ENCODE data around the gene SMIM35. TPM values are rescaled to one million over a fixed set of nuclear protein-coding genes. Genes with fewer than 3 reads are reported as not detected.

The SMIM35 gene
- polyA plus RNA-seq, 1 of the 3 experiments (the other 2 are of a cell fraction), result not detected

- no peak overlapping the region for H3K4me3 ChIP-seq (ENCODE audit: low read depth in 2 of 2, low read length in 1 of 2)
- no peaks in the 10 kb centered on the region for H3K4me1 ChIP-seq (ENCODE audit: control insufficient read depth in 1 of 2, insufficient read depth in 2 of 2, low read depth in 1 of 2, low read length in 1 of 2)
- peaks cover 36% of the 10 kb centered on the region for H3K27me3 ChIP-seq (ENCODE audit: insufficient read depth)
- no peaks in the 10 kb centered on the region for H4K20me1 ChIP-seq (ENCODE audit: insufficient read depth)
- no peak for DNase-seq
- no peaks in the 10 kb centered on the region for H3K79me2 ChIP-seq (ENCODE audit: insufficient read depth)
- H2AFZ ChIP-seq (ENCODE audit: low read depth), result no peak overlapping the region
- no peak overlapping the region for H3K9ac ChIP-seq
- no peaks in the 10 kb centered on the region for H3K9me2 ChIP-seq
- CTCF ChIA-PET, result interaction anchor here (0.6 to 4.2 kb wide), 6 partner anchors 9 to 220 kb away, joined by 3 to 14 read pairs (median 6); no protein-coding TSS in a partner anchor
- no peaks in the 10 kb centered on the region for H3K9me3 ChIP-seq
- no peak overlapping the region for H3K4me2 ChIP-seq
- no peaks in the 10 kb centered on the region for H3F3A ChIP-seq (replicated peaks; ENCODE audit: insufficient read depth)
- POLR2A ChIA-PET, result no interaction called here
- no peak overlapping the region for H3K27ac ChIP-seq (ENCODE audit: low read depth in 2 of 2, low read length in 1 of 2)
- 54% methylated on average over 10 of the region's 10 CpGs for WGBS (ENCODE audit: low lambda C conversion rate)
- no peaks in the 10 kb centered on the region for H3K36me3 ChIP-seq (replicated peaks in 1 of 2; ENCODE audit: control insufficient read depth in 1 of 2, insufficient read depth in 2 of 2, low read length in 1 of 2)
- TF ChIP-seq SIN3A (IDR thresholded peaks at IDR 0.05; ENCODE audit: borderline replicate concordance, low read depth, low read length), result no peak
- no peak for TF ChIP-seq ELF1 (IDR thresholded peaks at IDR 0.05)
- TF ChIP-seq TEAD4 (IDR thresholded peaks at IDR 0.05; ENCODE audit: borderline replicate concordance, insufficient read depth), result no peak
- no peak for TF ChIP-seq SMC3 (IDR thresholded peaks at IDR 0.05; ENCODE audit: low read depth, low read length)
- no peak for TF ChIP-seq ZBTB33 (IDR thresholded peaks at IDR 0.05; ENCODE audit: borderline replicate concordance, low read depth)
- TF ChIP-seq MEF2A (IDR thresholded peaks at IDR 0.05; ENCODE audit: borderline replicate concordance, low read depth), result no peak
- no peak for TF ChIP-seq CHD2 (IDR thresholded peaks at IDR 0.05; ENCODE audit: low read length, partially characterized antibody)
- TF ChIP-seq TCF12 (IDR thresholded peaks at IDR 0.05), result no peak
- TF ChIP-seq MXI1 (IDR thresholded peaks at IDR 0.05; ENCODE audit: low read depth, low read length), result no peak
- no peak for TF ChIP-seq FOXJ3 (CRISPR knock-in tag; IDR thresholded peaks at IDR 0.05)
- no peak for TF ChIP-seq GATA2 (CRISPR knock-in tag; IDR thresholded peaks at IDR 0.05)
- TF ChIP-seq EZH2phosphoT487 (IDR thresholded peaks at IDR 0.05; ENCODE audit: borderline replicate concordance, low read depth), result no peak
These were observed 47.1 kb upstream of the SMIM35 start for GRCh38 chr11:118133816-118134215.

GRCh38 chr11:118132385-118133151 lies 45.8 kb upstream of the SMIM35 start:
- Histone ChIP-seq H3K9ac (no peak overlapping the region), H4K20me1 (ENCODE audit: insufficient read depth) (no peaks in the 10 kb centered on the region), H3K4me3 (ENCODE audit: low read depth in 2 of 2, low read length in 1 of 2) (no peak overlapping the region), H3F3A (replicated peaks; ENCODE audit: insufficient read depth) (no peaks in the 10 kb centered on the region), H3K9me3 (no peaks in the 10 kb centered on the region), H3K79me2 (ENCODE audit: insufficient read depth) (no peaks in the 10 kb centered on the region), H3K9me2 (no peaks in the 10 kb centered on the region), H3K36me3 (replicated peaks in 1 of 2; ENCODE audit: control insufficient read depth in 1 of 2, insufficient read depth in 2 of 2, low read length in 1 of 2) (no peaks in the 10 kb centered on the region), H3K4me1 (ENCODE audit: control insufficient read depth in 1 of 2, insufficient read depth in 2 of 2, low read depth in 1 of 2, low read length in 1 of 2) (no peaks in the 10 kb centered on the region), H3K27me3 (ENCODE audit: insufficient read depth) (peaks cover 35% of the 10 kb centered on the region), H2AFZ (ENCODE audit: low read depth) (no peak overlapping the region), H3K4me2 (no peak overlapping the region), H3K27ac (ENCODE audit: low read depth in 2 of 2, low read length in 1 of 2) (no peak overlapping the region)
- 56% methylated on average over 13 of the region's 15 CpGs for WGBS (ENCODE audit: low lambda C conversion rate)
- ChIA-PET CTCF (interaction anchor here (1.5 to 2.8 kb wide), 2 partner anchors 39 to 119 kb away, joined by 3 to 12 read pairs; partner anchors contain the start of gene MPZL3), POLR2A (no interaction called here)
- DNase-seq, result no peak
- TF ChIP-seq USF2 (IDR thresholded peaks at IDR 0.05; ENCODE audit: borderline replicate concordance, low read depth, low read length) (no peak), RAD21 (IDR thresholded peaks at IDR 0.05; ENCODE audit: low read length) (no peak), NRF1 (IDR thresholded peaks at IDR 0.05; ENCODE audit: low read depth, low read length) (no peak), JUND (IDR thresholded peaks at IDR 0.05) (no peak), SIN3A (IDR thresholded peaks at IDR 0.05; ENCODE audit: borderline replicate concordance, low read depth, low read length) (no peak), EP300 (IDR thresholded peaks at IDR 0.05; ENCODE audit: borderline replicate concordance in 1 of 2, low read depth in 1 of 2, low read length in 1 of 2) (no peak), RFX5 (IDR thresholded peaks at IDR 0.05; ENCODE audit: low read length) (no peak), CTCF (IDR thresholded peaks at IDR 0.05) (no peak), POLR2AphosphoS5 (IDR thresholded peaks at IDR 0.05; ENCODE audit: low read depth, low read length) (no peak), ELF1 (IDR thresholded peaks at IDR 0.05) (no peak)

Data from SK-N-SH (cell line).